HepG2 (cell line): ENCODE data around the gene IQSEC1.

Experiments used
- EZH2 ChIP-seq: conservative IDR thresholded peaks from 2 replicates; pipeline ENCODE4 v1.6.1; 2012; ENCODE audit warnings: mild to moderate bottlenecking, low read depth, low read length, moderate library complexity
- HDAC2 ChIP-seq: sonication (generic); formaldehyde crosslinking; IDR thresholded peaks from 2 replicates; pipeline ENCODE4 v1.4.0; 2020; ENCODE audit warnings: missing genetic modification reagents
- POLR2A ChIP-seq, 2 experiments: IDR thresholded peaks; 2 replicates each; pipeline ENCODE4 v1.6.1; 2011; ENCODE audit warnings: low read depth in 2 of 2, low read length in 2 of 2, mild to moderate bottlenecking in 1 of 2, moderate library complexity in 1 of 2; ENCODE audit not compliant: insufficient read depth in 1 of 2
- POLR2G ChIP-seq: fragments of 200-400 bp; formaldehyde crosslinking; IDR thresholded peaks from 2 replicates; pipeline ENCODE4 v1.6.1; 2018; ENCODE audit warnings: mild to moderate bottlenecking, low read depth, low read length, moderate library complexity
- RFXAP ChIP-seq: sonication (generic); formaldehyde crosslinking; IDR thresholded peaks from 2 replicates; pipeline ENCODE4 v1.4.0; 2020; ENCODE audit warnings: missing genetic modification reagents, borderline replicate concordance
- SP4 ChIP-seq: sonication (generic); formaldehyde crosslinking; IDR thresholded peaks from 2 replicates; pipeline ENCODE4 v1.8.1; 2023; ENCODE audit warnings: mild to moderate bottlenecking, missing genetic modification reagents
- TAF1 ChIP-seq: sonication (generic); formaldehyde crosslinking; IDR thresholded peaks from 2 replicates; pipeline ENCODE4 v1.4.0; 2020; ENCODE audit warnings: missing genetic modification reagents
- TOE1 ChIP-seq: sonication (generic); formaldehyde crosslinking; IDR thresholded peaks from 2 replicates; pipeline ENCODE4 v1.4.0; 2020; ENCODE audit warnings: mild to moderate bottlenecking, missing genetic modification reagents
- ZNF766 ChIP-seq: sonication (generic); formaldehyde crosslinking; IDR thresholded peaks from 2 replicates; pipeline ENCODE4 v1.5.0; 2020; ENCODE audit warnings: missing genetic modification reagents, borderline replicate concordance
- ZSCAN9 ChIP-seq: IDR thresholded peaks from 2 replicates; pipeline ENCODE4 v1.6.1; 2016; ENCODE audit warnings: borderline replicate concordance
- TF ChIP-seq, protein P1 (sequence below): sonication (generic); formaldehyde crosslinking; IDR thresholded peaks from 2 replicates; pipeline ENCODE4 v1.8.0; 2023; ENCODE audit warnings: mild to moderate bottlenecking, missing genetic modification reagents

DNA sequence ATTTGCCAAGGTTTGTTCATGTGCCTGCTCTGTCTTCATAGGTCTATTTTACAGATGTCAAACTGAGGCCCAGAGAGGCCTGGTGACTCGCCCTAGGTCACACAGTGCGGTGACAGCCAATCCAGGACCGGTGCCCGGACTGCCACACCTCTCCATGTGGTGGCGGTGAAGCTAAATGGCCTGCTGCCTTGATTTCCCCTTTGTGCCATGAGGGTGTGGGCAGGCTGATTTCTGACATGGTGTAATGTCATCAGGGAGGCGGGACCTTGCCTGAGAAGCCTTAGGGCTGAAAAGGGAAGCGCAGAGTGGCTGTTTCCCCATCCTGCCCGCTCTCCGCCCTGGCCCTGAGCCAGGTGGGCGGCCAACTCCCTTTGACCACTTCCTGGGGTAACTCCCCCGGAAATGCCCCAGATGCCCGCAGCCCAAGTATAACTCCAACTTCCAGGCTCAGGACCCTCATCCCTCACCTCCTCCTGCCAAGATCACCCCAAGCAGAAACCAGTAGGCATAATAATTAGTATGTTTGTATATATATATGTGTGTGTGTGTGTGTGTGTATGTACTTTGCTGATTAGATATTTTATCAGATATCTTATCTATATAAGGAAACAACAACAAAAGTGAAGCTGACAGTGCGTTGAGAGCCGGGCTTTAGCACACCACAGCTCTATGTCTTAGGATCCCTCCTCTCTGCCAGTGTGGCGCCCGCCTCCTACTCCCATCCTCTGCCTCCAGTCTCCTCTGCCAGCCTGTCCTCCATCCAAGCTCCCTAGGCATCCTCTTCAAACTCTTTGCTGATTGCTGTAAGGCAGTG, 63.9 kb downstream of the IQSEC1 start:
- TF ChIP-seq EZH2: no peak
- TF ChIP-seq POLR2G: no peak
- TF ChIP-seq RFXAP (CRISPR knock-in tag): no peak
- TF ChIP-seq, protein P1, sequence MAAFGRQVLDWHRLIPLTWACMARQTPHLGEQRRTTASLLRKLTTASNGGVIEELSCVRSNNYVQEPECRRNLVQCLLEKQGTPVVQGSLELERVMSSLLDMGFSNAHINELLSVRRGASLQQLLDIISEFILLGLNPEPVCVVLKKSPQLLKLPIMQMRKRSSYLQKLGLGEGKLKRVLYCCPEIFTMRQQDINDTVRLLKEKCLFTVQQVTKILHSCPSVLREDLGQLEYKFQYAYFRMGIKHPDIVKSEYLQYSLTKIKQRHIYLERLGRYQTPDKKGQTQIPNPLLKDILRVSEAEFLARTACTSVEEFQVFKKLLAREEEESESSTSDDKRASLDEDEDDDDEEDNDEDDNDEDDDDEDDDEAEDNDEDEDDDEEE (CRISPR knock-in tag): no peak
- no peak for TF ChIP-seq ZSCAN9 (CRISPR knock-in tag)
- TF ChIP-seq TAF1 (CRISPR knock-in tag): no peak
- TF ChIP-seq TOE1 (CRISPR knock-in tag): no peak
- TF ChIP-seq ZNF766 (CRISPR knock-in tag): no peak
- no peak for TF ChIP-seq SP4
- no peak for TF ChIP-seq HDAC2
- TF ChIP-seq POLR2A (IDR thresholded peaks at IDR 0.05; ENCODE audit: insufficient read depth in 1 of 2, low read depth in 2 of 2, low read length in 2 of 2): no peak
